ENCODE measurements around the gene HDAC4. TPM values are rescaled to one million over a fixed set of nuclear protein-coding genes. Genes with fewer than 3 reads are reported as not detected.

Gene HDAC4
- total RNA-seq, 1 experiment from 2014 or later = 47.6 TPM

- no peak overlapping the region for H2AFZ ChIP-seq (ENCODE audit: low read depth, low read length, poor library complexity, severe bottlenecking)
- H3K4me3 ChIP-seq (replicated peaks in 1 of 2; ENCODE audit: low read depth in 1 of 2, low read length in 2 of 2) = no peak overlapping the region
- BruUV-seq (replicated peaks) = no TSS peak
- DNase-seq (ENCODE audit: low read depth, low spot score) (no peak), ATAC-seq (no peak)
- H3K4me2 ChIP-seq (ENCODE audit: low read length) = no peak overlapping the region
- no peak overlapping the region for H3K27ac ChIP-seq (ENCODE audit: low read depth, low read length)
- peaks cover 7 to 8% of the 10 kb centered on the region in 2 experiments for H3K4me1 ChIP-seq (ENCODE audit: control insufficient read depth in 1 of 2, insufficient read depth in 2 of 2, low read length in 2 of 2)
- intact Hi-C loops (cut with micrococcal nuclease) = no loop called here
- H3K27me3 ChIP-seq (ENCODE audit: insufficient read depth, low read length) = no peaks in the 10 kb centered on the region
- POLR2A ChIA-PET = no interaction called here
- H4K20me1 ChIP-seq (ENCODE audit: insufficient read depth) = no peaks in the 10 kb centered on the region
- H3K9me2 ChIP-seq (ENCODE audit: insufficient read depth) = no peaks in the 10 kb centered on the region
- no peaks in the 10 kb centered on the region for H3K36me3 ChIP-seq (ENCODE audit: control insufficient read depth in 1 of 2, insufficient read depth in 2 of 2, low read length in 2 of 2)
- H3K9me3 ChIP-seq (ENCODE audit: control insufficient read depth in 1 of 2, insufficient read depth in 1 of 2, low read depth in 1 of 2, low read length in 2 of 2) = no peaks in the 10 kb centered on the region
- RAD21 ChIA-PET (ENCODE audit: low non-redundant PET in 1 of 2, low total read pairs in 2 of 2, uncharacterized antibody in 2 of 2, unreplicated experiment in 2 of 2) = no interaction called here
- H3K9ac ChIP-seq (ENCODE audit: low read length) = no peak overlapping the region
- CTCF ChIA-PET = no interaction called here
- TF ChIP-seq RAD21 (IDR thresholded peaks at IDR 0.05; ENCODE audit: low read depth) = no peak
- no peak for TF ChIP-seq ELF1 (IDR thresholded peaks at IDR 0.05; ENCODE audit: borderline replicate concordance, low read depth)
- no peak for TF ChIP-seq POLR2AphosphoS5 (IDR thresholded peaks at IDR 0.05; ENCODE audit: low read depth, low read length)
- no peak for TF ChIP-seq ZNF274 (IDR thresholded peaks at IDR 0.05; ENCODE audit: low read depth, low read length)
- no peak for TF ChIP-seq SIN3A (IDR thresholded peaks at IDR 0.05; ENCODE audit: low read depth)
- TF ChIP-seq ZBTB33 (IDR thresholded peaks at IDR 0.05; ENCODE audit: extremely low read depth, insufficient replicate concordance, low read length) = no peak
- TF ChIP-seq CTCF (IDR thresholded peaks at IDR 0.05 in 2 of 3, conservative IDR thresholded peaks at IDR 0.05 in 1 of 3; ENCODE audit: borderline replicate concordance in 1 of 3, insufficient read depth in 1 of 3, low read depth in 2 of 3, low read length in 2 of 3) = no peak
- TF ChIP-seq CEBPB (IDR thresholded peaks at IDR 0.05; ENCODE audit: low read depth) = no peak
- TF ChIP-seq YY1 (IDR thresholded peaks at IDR 0.05; ENCODE audit: extremely low read depth, insufficient replicate concordance, low read depth, low read length) = no peak
- no peak for TF ChIP-seq SP1 (IDR thresholded peaks at IDR 0.05; ENCODE audit: low read depth)
- TF ChIP-seq MAX (IDR thresholded peaks at IDR 0.05) = no peak
- no peak for TF ChIP-seq ATF3 (IDR thresholded peaks at IDR 0.05)
- TF ChIP-seq EGR1 (IDR thresholded peaks at IDR 0.05; ENCODE audit: low read depth) = no peak
- no peak for TF ChIP-seq POLR2A (IDR thresholded peaks at IDR 0.05; ENCODE audit: borderline replicate concordance, extremely low read depth, insufficient read depth, insufficient read length)
- TF ChIP-seq CBX3 (IDR thresholded peaks at IDR 0.05; ENCODE audit: low read depth) = no peak
- no peak for TF ChIP-seq ZFX (IDR thresholded peaks at IDR 0.05)
- no peak for TF ChIP-seq SRF (IDR thresholded peaks at IDR 0.05; ENCODE audit: low read depth)
- TF ChIP-seq FOSL1 (IDR thresholded peaks at IDR 0.05; ENCODE audit: low read depth) = no peak
- no peak for TF ChIP-seq REST (IDR thresholded peaks at IDR 0.05; ENCODE audit: low read depth)
- no peak for TF ChIP-seq JUND (IDR thresholded peaks at IDR 0.05)
- H3K79me2 ChIP-seq (ENCODE audit: insufficient read depth, low read length) = no peaks in the 10 kb centered on the region
Measured at GRCh38 chr2:239407112-239407511, 6.3 kb upstream of the HDAC4 start.
